ENCODE results near the gene STT3B.

GRCh38 chr3:31653464-31653863 is 120.7 kb downstream of the STT3B start:
- TF ChIP-seq CTCF (IDR thresholded peaks at IDR 0.05 in 8 of 11, conservative IDR thresholded peaks at IDR 0.05 in 3 of 11) (no peak), POLR2A (IDR thresholded peaks at IDR 0.05) (no peak)

Data from spleen (tissue), 7 donors.